Activated gamma-delta T cell treated with anti-CD3 and anti-CD28 coated beads, Interleukin-2, amount 50 U/mL, for 16 hours (primary cell): ENCODE measurements around the gene MYO1D.

ENCODE experiments used
- DNase-seq: peaks from one replicate; pipeline ENCODE4 v3.0.0-alpha.2; 2020; ENCODE audit warnings: low read depth

MYO1D gene

DNA sequence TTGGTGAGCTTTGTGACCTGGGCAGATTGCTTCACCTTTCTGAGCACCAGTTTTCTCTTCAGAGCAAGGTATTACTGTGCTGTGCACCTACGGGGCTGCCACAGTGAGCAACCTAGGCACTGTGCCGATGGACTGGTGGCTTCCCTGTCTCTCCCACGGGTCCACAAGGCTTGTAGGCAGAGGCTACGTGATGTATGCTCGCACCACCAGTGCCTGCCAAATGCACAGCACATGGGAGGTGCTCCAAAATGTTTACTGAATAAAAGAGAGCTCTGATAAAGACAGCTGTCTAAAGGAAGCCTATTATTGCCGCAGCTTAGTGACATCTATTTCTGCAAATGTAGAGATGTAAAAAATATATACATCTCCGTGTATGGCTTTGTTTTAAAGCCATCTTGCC lies 251.0 kb downstream of the MYO1D start:
- no peak for DNase-seq

DNA sequence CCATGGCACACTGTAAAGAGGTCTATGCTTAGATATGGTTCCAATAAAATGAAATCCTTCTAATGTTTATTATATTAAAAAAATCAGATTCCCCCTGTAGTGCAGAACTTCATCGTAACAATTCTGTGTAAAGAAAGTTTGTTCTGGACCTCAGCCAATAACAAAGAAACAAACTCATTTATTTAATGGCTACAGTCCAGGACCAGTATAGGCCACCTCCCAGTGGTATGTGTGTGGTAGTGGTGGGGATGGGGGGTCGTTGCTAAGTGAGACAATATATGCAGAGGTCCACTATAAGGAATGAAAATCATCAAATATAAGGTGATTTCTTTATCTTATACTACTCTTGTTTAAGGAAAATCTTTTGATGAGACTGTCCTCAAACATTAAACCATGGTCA lies 253.7 kb downstream of the MYO1D start:
- no peak for DNase-seq

DNA sequence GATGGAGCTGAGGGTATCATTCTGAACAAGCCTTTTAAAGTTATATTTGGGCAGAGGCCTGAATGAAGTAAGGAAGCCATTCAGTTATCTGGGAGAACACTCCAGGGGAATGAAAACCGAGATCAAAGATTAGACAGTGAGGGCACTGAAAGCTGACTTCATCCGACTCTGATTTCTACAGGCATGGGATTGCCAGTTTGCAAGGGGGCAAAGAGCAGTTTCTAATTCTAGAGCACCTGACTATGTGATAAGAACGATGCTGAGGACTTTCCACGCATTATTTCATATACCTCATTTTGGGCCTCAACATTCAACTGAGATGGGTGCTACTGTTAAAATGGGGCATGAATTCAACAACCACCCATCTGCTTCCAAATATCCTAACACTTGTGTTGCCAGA lies 254.4 kb downstream of the MYO1D start:
- DNase-seq, result no peak

DNA sequence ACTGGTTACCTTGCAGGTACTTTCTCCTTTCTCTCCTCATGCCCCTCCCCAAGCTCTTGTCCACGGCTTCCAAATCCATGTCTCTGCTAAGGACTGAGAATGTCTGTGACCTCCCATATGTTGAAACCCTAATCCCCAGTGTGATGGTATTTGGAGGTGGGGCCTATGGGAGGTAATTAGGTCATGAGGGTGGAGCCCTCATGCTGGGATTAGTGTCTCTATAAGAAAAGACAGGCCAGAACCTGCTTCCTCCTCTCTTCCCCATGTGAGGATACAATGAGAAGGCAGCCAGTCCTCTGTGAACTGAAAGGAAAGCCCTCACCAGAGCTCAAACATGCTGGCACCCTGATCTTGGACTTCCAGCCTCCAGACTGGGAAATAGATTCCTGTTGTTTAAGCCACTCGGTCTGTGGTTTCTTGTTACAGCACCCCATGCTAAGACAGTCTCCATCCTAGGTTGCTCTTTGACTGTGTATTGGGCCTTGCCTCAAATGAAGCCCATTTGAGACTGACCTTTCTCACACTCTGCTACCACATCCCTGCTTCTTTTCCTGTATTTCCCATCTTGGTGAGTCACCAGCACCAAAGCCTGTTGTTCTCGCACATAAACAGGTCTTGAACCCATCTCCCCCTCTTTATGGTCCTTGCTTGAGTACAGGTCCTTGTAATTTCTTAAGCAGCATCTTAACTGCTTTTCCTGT lies 255.2 kb downstream of the MYO1D start:
- DNase-seq, result no peak

DNA sequence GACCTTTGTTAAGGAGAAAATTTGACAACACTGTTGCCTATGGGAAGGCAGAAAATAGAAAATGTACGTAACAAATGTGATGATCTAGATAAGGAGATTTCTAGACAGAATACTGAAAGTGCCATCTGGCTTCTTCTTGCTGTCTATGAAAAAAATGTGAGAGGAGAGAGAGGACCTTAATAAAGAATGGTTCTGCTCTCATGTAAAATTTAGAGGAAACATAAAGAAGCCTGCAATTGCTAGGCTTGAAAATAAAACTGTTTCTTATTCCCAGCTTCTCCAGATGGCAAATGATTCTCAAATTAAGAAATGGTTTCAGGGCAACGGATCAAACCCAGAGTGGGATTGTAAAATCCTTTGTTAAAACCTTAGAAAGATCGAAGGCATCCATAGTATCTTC lies 261.6 kb downstream of the MYO1D start:
- DNase-seq, result no peak

DNA sequence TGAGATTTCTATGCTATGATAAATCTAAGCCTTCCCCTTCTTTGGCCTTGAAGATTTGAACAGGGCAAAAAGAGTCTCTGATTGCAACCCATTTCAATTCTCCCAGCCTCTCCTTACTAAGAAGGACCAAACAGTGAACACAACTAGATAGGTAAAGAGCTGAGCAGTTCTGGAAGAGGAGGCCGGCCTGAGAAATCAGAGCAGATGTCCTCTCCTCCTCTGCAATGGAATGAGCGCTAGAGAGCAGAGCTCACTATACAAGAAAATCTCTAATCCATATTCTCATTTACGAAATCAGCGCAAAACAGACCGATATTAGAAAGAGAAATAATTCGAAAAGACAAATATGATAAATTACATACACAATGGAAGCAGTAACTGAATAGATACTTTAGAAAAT lies 266.0 kb downstream of the MYO1D start:
- DNase-seq, result no peak

DNA sequence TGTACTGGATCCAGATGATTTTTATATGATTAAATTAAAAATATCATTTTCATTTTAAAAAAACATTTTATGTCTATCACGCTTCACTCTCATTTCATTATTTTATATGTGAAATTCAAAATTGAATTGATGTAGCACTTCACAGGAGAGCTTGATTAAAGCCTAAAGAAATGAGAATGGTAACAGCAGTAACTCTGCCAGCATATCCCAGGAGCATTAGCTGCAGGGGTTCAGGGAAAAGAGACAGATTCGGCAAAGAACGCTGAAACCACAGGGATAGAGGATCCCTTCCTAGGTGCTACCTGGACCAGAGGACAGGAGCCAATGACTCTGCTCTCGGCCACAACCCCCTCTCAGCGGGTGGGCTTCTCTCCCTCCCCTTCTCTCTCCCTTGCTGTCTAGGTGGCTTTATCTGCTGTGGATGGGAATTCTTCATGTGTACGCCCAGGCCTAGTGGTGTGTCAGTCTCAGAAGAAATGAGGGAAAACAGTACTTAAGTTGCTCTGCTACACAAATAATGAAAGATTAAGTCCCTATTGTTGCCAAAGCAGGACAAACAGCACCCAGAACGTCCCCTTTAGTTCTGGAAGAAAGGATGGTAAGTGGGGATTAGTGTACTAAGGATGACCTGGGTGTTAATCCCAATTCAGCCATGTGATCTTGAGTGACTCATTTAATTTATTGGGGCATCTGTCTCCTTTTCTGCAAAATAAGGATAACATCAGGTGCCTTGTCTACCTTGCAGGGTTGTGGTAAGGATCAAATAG lies 266.9 kb downstream of the MYO1D start:
- DNase-seq, result no peak

DNA sequence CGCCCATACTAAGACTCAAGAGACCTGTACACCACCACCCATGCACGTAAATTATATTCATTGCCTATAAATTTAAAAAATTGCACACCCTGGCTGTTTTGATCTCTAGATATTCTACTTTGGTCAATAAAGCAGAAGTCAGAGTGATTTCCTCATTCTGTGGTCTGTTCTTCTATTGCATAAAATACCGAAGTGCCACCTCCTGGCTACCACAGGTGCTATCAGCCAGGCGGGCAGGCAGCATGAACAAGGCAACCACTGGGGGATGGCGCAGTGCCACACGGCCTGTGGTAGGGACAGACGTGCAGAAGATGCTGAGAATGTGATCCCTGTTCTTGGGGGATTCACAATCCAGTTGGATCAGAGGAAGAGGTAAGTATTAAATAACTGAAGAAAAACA lies 267.8 kb downstream of the MYO1D start:
- DNase-seq, result peak; percentile 43

DNA sequence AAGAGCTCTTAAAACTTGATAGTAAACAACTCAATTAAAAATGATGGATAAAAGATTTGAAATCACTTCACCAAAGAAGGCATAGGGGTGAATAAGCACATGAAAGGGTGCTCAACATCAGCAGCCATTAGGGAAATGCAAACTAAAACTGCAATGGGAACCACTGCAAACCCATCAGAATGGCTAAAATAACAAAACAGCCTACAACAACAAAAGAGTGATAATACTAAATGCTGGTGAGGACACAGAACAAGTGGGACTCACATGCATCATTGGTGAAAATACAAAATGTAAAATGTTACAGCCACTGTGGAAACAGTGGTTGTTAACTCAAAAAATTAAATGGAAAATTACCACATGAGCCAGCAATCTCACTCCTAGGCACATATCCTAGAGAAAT lies 268.7 kb downstream of the MYO1D start:
- no peak for DNase-seq

DNA sequence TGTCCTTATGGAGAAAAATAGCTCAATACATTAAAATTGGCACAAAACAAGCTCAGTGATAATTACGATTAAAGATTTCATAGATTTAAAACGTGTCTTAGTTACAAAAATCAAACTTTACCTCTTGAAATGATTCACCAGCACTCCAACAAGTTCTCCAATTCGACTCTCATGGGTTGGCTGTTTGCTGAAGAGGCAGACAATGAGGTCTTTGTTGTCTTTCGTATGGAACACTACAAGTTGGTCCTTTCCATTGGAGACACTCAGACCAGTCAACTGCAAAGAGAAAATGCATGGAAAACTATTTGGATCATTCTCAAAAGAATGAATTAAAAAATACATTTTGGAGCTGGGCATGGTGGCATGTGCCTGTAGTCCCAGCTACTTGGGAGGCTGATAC lies 272.0 kb downstream of the MYO1D start:
- no peak for DNase-seq

DNA sequence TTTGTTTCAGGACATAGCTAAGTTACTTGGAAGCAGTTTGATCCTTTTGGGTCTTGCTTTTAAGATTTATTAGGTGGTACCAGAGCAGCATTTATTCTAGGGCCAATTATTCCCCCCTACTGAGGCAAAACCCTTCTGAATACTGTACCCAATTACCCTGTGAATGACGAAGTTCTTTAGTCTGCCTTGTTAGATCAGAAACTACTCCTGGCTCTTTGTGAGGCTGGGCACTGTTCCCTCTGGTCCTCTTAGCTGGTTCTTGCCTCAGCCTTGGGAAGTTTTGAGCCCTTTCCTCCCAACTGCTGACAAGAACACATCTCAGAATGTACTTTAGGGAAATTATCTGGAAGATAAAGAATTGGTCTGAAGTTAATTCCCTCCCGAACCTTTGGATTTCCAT lies 274.5 kb downstream of the MYO1D start:
- no peak for DNase-seq

DNA sequence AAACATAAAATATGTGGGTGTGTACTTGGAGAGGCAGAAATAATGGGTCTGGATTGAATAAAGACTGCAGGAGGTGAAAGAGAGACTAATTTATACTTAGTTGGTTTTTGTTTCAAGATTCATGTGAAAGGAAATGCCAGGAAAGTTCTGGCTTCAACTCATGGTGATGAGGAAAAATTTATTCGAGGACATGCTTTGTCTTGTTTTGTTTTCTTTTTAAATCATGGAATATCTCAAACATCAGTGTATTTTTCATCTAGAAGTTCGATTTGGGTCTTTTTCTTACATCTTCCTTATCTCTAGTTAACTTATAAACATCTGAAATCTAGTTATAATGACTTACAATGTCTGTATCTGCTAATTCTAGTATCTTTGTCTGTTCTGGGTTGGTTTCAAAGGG lies 275.1 kb downstream of the MYO1D start:
- DNase-seq, result no peak

DNA sequence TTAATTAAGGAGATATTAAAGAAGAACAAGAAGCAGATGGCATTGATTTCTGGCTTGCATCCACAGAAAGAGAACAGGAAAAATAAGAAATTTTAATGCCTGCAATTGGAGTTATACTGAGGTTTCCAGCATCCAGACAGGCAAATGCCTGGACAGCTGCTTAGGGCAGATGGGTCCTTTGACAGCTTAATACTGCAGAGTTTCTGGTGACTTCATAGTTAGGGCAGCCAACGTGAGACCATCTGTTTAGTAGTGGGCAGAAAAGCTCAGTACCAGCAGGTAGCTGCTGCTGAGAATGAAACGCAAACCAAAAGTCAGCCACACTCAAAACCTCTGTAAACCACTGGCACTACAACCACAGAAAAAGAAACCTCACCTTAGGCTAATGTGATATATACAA lies 280.3 kb downstream of the MYO1D start:
- DNase-seq, result no peak

DNA sequence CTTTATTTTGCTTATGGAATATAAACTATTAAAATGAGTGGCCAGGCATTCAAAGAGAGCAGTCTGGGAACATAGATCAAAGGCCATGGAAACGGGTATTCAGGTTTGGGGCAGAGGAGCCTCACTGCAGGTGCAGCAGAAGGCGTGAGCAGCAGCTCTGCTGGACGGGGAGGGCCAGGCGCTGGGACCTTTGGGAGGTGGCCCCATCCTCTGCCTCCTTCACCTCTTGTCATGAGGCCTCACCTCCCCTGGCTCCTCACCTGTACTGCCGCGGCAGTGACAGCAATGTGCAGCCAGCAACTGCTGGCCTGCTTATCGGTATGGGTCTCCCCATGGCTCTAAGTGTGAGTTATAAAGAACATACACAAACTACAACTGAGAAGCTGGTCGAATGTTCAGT lies 280.7 kb downstream of the MYO1D start:
- DNase-seq, result no peak

DNA sequence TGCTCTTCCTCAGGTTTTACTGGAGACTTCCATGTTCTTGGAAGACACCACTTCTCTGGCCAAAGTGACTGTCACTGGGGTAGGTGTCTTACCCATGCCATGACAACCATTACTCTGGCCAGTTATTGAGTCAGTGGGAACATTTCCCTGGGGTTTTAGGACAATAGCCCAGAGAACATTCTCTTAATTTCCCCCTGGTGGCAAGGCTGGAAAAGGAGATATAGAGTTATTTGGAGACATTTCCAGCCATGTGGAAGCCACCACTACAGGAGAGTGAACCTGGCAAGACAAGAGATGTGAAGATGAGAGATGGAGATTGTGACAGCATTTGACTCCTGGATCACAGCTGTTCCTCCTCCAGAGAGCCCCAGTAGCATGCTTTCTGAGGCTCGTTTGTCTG lies 283.9 kb downstream of the MYO1D start:
- DNase-seq, result no peak

DNA sequence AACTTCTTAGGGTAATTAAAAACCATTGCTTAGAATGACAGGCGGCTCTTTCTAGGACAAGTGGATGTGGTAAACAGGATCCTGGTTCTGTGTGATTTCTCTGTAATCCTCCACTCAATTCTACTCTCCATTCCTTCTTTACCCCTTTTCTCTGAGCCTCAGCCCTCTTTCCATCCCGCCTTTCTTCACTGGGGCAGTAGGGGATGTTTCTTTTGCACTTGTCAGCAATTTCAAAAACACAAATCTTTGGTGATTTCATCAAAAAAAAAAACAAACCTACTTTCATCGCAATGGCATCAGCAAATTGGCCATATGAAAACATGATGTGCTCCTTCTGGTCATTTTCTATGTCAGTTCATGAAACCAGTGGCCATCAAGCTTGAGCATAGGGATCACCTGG lies 285.5 kb downstream of the MYO1D start:
- DNase-seq, result no peak

DNA sequence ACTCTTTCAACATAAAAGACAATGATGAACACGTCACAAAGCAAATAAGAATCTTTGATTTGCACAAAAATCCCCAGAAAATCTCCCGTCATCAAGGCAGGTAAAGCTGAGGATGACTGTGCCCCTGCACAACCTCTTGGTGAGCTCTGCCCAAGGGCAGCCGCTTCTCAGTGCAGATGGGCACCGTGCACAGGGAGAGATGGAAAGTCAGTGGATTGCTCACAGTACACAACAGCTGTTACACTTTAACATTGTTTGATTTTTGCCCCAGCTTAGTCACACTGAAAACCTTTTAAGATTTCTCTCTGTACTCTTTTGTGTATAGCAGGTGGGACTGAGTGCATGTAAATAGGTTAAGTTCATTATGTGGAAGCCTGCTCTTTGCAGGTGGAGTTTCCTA lies 285.9 kb downstream of the MYO1D start:
- DNase-seq, result no peak

DNA sequence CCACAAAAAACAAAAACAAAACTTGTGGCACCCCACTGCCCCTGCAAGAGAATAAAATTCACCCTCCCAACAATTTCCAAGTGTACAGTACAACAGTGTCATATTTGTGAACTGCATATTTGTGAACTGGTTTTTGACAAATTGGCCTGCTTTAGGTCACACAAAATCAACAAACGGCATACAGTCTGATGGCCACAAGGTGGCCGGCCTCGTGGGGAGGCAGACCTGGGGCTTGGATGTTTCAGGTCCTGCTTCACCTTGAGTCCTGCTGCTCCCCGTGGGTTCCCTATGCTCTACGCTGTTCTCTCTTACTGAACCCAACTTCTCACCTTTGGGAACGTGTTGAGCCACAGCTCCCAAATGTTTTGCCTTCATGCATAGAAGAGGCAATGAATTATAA lies 287.9 kb downstream of the MYO1D start:
- DNase-seq, result no peak

DNA sequence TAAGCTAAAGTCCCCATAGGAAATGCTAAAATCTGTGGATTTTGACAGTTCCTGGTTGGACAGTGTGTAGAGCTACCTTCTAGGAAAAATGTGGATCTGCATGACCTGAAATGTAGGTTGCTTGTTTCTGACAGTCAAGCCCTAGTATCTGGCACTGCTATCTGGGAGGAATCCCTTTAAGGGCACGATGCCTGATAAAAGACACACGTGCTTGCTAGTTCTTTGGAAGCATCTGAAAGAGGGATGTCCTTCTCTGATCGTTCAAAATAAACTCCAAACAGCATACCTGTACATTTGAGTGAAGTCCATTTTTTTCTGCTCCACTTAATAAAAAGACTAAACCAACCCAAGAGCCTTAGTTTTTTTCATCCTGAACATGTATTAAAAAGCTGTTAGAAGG lies 288.8 kb downstream of the MYO1D start:
- DNase-seq, result no peak

DNA sequence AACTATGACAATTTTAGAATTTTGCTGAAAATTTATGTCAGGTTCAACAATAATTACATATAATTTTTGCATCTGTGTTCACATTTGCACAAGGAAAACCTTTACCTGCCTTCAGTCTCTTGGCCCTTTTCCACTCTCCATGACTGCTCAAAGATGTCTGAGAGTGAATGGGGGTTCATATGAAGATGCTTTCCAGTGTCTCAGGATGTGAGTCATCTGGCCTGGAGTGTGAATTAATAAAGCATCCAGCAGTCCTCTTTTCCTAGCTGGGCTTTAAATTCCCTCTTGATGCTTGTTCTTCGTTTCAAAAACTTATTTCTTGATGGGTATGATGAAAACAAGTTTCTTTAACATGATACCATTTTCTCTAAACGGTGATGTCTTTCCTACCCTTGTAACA lies 290.3 kb downstream of the MYO1D start:
- no peak for DNase-seq

DNA sequence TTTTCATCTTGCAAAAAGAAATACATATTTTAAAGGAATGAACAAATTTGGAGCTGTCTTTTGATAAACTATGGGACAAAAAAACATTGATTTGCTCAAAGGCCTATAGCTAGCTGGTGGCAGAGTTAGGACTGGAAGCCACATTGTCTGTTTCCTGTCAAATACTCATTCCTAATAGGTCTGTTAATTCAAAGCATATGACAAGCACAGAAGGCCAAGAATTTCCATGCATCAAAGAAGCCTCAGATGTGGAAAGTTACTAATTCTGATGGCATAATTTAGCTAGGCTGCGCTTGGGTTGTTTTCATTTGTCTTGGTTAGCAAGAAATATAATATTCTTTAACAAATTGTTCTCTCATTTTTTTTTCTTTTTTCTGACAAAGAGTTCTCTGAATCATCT lies 292.1 kb downstream of the MYO1D start:
- no peak for DNase-seq

DNA sequence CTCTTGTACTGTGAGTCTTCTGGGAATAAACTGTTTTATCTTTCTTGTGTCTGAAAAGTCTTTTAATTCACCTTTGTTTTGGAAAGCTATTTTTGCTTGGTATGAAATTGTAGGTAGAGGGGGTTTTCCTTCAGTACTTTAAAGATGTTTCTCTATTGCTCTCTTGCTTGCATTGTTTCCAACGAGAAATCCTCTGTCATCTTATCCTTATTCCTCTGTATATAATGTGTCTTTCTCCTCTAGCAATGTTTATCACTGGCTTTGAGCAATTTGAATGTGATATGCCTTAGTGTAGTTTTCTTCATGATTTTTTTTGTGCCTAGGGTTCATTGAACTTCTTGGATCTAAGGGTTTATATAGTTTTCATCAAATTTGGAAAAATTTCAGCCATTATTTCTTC lies 293.9 kb downstream of the MYO1D start:
- no peak for DNase-seq

DNA sequence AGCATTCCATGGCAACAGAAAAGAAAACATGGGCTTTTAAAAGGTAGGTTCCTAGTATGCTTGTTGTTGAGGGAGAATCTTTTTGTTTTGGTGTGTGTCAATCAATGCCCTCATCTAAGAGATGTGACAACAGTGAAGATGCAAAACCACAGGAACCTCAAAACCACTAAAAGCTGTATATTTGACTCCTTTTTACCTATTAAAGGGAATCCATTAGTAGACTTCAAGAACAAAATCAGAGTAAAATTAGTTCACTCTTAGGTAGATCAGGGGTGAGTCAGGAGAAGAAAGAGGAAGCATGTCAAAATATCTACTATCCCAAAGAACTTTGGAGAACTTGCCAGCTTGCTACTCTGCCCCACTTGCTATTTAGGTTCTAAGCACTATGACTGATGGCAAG lies 301.1 kb downstream of the MYO1D start:
- DNase-seq, result no peak

DNA sequence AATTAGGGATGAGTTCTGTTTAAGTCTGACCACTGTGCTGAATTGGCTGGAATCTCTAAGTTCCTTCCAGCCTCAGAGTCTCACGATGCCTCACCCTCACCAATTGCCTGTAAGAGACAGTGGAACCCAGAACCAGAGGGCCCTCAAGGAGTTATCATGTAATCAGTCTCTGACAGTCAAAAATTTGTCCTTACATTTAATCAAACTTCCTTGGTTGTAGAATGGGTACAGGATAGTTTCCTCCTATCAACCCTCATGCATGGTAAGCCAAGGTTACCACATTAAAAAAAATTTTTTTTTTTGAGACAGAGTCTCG lies 306.9 kb downstream of the MYO1D start:
- DNase-seq, result no peak
